SHP77 treated with DMSO at 0.1 percent for 48 hours (cell line): ENCODE results near the gene POLR2B.
A peak's percentile ranks its signal among the peaks of the same experiment; 100 is the strongest.
"Not testable (repeated sequence)": the region's sequence is repeated elsewhere in the genome, so short reads cannot be mapped to it uniquely, and the experiment has no call there.

Source experiments
- DNase-seq: peaks from one replicate; lab custom pipeline; 2025; lab: John Stamatoyannopoulos, UW

Gene POLR2B

GRCh38 chr4:56986952-56987351 lies 8.3 kb downstream of the POLR2B start:
- DNase-seq = no peak

- no peak for DNase-seq
Observed at GRCh38 chr4:56990109-56990905, 11.6 kb downstream of the POLR2B start.

- no peak for DNase-seq
Observed at GRCh38 chr4:56995525-56995924, 16.8 kb downstream of the POLR2B start.

- DNase-seq = no peak
Observed at GRCh38 chr4:56999751-57000150, 21.1 kb downstream of the POLR2B start.

- no peak for DNase-seq
Observed at GRCh38 chr4:57013543-57014120, 34.9 kb downstream of the POLR2B start.

GRCh38 chr4:57018980-57019379 lies 40.3 kb downstream of the POLR2B start:
- no peak for DNase-seq

GRCh38 chr4:57020467-57021101 lies 41.9 kb downstream of the POLR2B start:
- no peak for DNase-seq

- DNase-seq = no peak
Observed at GRCh38 chr4:57023104-57023503, 44.4 kb downstream of the POLR2B start.

- DNase-seq = no peak
Observed at GRCh38 chr4:57034520-57034919, 55.8 kb downstream of the POLR2B start.

- peak; percentile 29 for DNase-seq
Observed at GRCh38 chr4:57037982-57038604, 59.4 kb downstream of the POLR2B start.

- no peak for DNase-seq
Observed at GRCh38 chr4:57039345-57039744, 60.6 kb downstream of the POLR2B start.

GRCh38 chr4:57040510-57040909 lies 61.8 kb downstream of the POLR2B start:
- DNase-seq = no peak

GRCh38 chr4:57041020-57041419 lies 62.3 kb downstream of the POLR2B start:
- no peak for DNase-seq

GRCh38 chr4:57042711-57043169 lies 64.0 kb downstream of the POLR2B start:
- DNase-seq = no peak

- DNase-seq = no peak
Observed at GRCh38 chr4:57043347-57044251, 64.9 kb downstream of the POLR2B start.

- no peak for DNase-seq
Observed at GRCh38 chr4:57044279-57044678, 65.6 kb downstream of the POLR2B start.

- DNase-seq = no peak
Observed at GRCh38 chr4:57044996-57045395, 66.3 kb downstream of the POLR2B start.

- DNase-seq = not testable (repeated sequence)
Observed at GRCh38 chr4:57047046-57047445, 68.3 kb downstream of the POLR2B start.

- DNase-seq = no peak
Observed at GRCh38 chr4:57048590-57049304, 70.1 kb downstream of the POLR2B start.

- no peak for DNase-seq
Observed at GRCh38 chr4:57051095-57051494, 72.4 kb downstream of the POLR2B start.

GRCh38 chr4:57051524-57051923 lies 72.8 kb downstream of the POLR2B start:
- DNase-seq = no peak
